Measurements from ENCODE around the gene DMRTA1.

DNA sequence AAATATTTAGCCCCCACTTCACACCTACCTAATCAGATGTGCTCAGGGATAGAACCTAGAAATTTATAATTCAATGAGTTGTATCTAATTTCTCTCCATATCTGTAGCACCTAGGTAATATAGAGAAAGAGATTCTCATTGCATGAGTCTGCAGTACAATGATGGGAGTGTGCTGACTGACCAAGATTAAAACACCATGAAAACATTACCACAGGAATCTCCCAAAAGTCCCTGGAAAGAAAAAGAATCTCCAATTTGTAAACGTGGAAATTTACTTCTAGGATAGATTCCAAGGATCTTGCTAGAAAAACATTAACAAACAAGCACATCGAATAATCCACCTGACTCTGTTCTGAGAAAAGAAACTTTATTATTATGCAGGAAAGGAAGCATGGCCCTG is 45.0 kb upstream of the DMRTA1 start:
- TF ChIP-seq, protein P1, sequence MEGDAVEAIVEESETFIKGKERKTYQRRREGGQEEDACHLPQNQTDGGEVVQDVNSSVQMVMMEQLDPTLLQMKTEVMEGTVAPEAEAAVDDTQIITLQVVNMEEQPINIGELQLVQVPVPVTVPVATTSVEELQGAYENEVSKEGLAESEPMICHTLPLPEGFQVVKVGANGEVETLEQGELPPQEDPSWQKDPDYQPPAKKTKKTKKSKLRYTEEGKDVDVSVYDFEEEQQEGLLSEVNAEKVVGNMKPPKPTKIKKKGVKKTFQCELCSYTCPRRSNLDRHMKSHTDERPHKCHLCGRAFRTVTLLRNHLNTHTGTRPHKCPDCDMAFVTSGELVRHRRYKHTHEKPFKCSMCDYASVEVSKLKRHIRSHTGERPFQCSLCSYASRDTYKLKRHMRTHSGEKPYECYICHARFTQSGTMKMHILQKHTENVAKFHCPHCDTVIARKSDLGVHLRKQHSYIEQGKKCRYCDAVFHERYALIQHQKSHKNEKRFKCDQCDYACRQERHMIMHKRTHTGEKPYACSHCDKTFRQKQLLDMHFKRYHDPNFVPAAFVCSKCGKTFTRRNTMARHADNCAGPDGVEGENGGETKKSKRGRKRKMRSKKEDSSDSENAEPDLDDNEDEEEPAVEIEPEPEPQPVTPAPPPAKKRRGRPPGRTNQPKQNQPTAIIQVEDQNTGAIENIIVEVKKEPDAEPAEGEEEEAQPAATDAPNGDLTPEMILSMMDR (IDR thresholded peaks at IDR 0.05; ENCODE audit: insufficient read depth, low read length), result no peak
- TF ChIP-seq POLR2AphosphoS5 (IDR thresholded peaks at IDR 0.05; ENCODE audit: low read depth) (no peak), GABPA (IDR thresholded peaks at IDR 0.05; ENCODE audit: low read depth) (no peak), SPI1 (IDR thresholded peaks at IDR 0.05; ENCODE audit: borderline replicate concordance, low read depth) (no peak)
- TF ChIP-seq, protein P2, sequence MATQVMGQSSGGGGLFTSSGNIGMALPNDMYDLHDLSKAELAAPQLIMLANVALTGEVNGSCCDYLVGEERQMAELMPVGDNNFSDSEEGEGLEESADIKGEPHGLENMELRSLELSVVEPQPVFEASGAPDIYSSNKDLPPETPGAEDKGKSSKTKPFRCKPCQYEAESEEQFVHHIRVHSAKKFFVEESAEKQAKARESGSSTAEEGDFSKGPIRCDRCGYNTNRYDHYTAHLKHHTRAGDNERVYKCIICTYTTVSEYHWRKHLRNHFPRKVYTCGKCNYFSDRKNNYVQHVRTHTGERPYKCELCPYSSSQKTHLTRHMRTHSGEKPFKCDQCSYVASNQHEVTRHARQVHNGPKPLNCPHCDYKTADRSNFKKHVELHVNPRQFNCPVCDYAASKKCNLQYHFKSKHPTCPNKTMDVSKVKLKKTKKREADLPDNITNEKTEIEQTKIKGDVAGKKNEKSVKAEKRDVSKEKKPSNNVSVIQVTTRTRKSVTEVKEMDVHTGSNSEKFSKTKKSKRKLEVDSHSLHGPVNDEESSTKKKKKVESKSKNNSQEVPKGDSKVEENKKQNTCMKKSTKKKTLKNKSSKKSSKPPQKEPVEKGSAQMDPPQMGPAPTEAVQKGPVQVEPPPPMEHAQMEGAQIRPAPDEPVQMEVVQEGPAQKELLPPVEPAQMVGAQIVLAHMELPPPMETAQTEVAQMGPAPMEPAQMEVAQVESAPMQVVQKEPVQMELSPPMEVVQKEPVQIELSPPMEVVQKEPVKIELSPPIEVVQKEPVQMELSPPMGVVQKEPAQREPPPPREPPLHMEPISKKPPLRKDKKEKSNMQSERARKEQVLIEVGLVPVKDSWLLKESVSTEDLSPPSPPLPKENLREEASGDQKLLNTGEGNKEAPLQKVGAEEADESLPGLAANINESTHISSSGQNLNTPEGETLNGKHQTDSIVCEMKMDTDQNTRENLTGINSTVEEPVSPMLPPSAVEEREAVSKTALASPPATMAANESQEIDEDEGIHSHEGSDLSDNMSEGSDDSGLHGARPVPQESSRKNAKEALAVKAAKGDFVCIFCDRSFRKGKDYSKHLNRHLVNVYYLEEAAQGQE (IDR thresholded peaks at IDR 0.05; ENCODE audit: insufficient replicate concordance, low read depth), result no peak

All from HL-60 (cell line).